Left ventricle myocardium inferior (tissue), 1 donor: Measurements from ENCODE around the gene HPX. TPM values are rescaled to one million over a fixed set of nuclear protein-coding genes. Genes with fewer than 3 reads are reported as not detected.

ENCODE experiments used
- DNase-seq: peaks from one replicate; pipeline ENCODE4 v3.0.0-alpha.2; 2020
- H3K27ac ChIP-seq: fragments of 200-600 bp; replicated peaks from 2 replicates; pipeline ENCODE4 v1.8.0; 2021
- H3K27me3 ChIP-seq: fragments of 200-600 bp; 2 replicates; pipeline ENCODE4 v1.8.0; 2021; ENCODE audit warnings: low read depth
- H3K36me3 ChIP-seq: fragments of 200-600 bp; 2 replicates; pipeline ENCODE4 v1.8.0; 2021
- H3K4me1 ChIP-seq: fragments of 200-600 bp; 2 replicates; pipeline ENCODE4 v1.8.0; 2021
- H3K4me3 ChIP-seq: fragments of 200-600 bp; 2 replicates; pipeline ENCODE4 v1.8.0; 2021; ENCODE audit warnings: mild to moderate bottlenecking, moderate library complexity
- H3K9me3 ChIP-seq: fragments of 200-600 bp; replicated peaks from 2 replicates; pipeline ENCODE4 v1.8.0; 2021
- intact Hi-C: fragments of 100-400 bp; cut with micrococcal nuclease; formaldehyde crosslinking; loops from one replicate; pipeline ENCODE4 v1.11.0; 2022
- total RNA-seq: library from RNA; stranded (reverse); fragmentation: NEBNext Ultra II Directional; extraction: Animal tissue kit (Norgen Biotek cat#: 25700); gene quantifications from one replicate; pipeline ENCODE4 v1.2.1, GENCODE V29; 2021
- TF ChIP-seq, protein P1 (sequence below): fragments of 200-600 bp; IDR thresholded peaks from 2 replicates; pipeline ENCODE4 v1.8.0; 2021; ENCODE audit warnings: antibody characterized with exemption, mild to moderate bottlenecking, borderline replicate concordance
- donor health status: DM: no; HTN: yes; CAD: no; lungs with severe emphysema.

HPX gene
- total RNA-seq, 1 donor from 2014 or later: 0.44 TPM

DNA sequence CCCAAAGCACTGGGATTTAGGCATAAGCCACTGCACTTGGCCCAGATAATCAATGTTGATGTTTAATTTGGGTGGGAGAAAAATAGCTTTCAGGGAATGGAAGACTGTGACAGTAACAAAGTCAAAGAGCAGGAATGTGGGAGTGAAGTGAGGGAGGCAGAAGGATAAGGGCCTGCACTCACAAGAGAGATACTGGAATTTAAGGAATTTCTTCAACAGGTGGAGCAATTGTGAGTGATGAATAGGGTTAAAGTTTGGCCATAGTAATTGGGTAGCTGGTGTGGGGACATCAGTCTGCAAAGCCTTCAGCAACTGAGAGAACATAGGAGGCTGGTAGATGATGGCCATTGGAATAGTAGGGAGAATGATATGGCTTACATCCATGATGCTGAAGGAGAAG is 13.3 kb downstream of the HPX start:
- intact Hi-C loops: no loop called here
- Histone ChIP-seq H3K27me3 (no peaks in the 10 kb centered on the region), H3K27ac (no peak overlapping the region), H3K4me3 (no peak overlapping the region), H3K4me1 (no peaks in the 10 kb centered on the region), H3K36me3 (no peaks in the 10 kb centered on the region), H3K9me3 (no peaks in the 10 kb centered on the region)
- TF ChIP-seq, protein P1, sequence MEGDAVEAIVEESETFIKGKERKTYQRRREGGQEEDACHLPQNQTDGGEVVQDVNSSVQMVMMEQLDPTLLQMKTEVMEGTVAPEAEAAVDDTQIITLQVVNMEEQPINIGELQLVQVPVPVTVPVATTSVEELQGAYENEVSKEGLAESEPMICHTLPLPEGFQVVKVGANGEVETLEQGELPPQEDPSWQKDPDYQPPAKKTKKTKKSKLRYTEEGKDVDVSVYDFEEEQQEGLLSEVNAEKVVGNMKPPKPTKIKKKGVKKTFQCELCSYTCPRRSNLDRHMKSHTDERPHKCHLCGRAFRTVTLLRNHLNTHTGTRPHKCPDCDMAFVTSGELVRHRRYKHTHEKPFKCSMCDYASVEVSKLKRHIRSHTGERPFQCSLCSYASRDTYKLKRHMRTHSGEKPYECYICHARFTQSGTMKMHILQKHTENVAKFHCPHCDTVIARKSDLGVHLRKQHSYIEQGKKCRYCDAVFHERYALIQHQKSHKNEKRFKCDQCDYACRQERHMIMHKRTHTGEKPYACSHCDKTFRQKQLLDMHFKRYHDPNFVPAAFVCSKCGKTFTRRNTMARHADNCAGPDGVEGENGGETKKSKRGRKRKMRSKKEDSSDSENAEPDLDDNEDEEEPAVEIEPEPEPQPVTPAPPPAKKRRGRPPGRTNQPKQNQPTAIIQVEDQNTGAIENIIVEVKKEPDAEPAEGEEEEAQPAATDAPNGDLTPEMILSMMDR: no peak
- no peak for DNase-seq

DNA sequence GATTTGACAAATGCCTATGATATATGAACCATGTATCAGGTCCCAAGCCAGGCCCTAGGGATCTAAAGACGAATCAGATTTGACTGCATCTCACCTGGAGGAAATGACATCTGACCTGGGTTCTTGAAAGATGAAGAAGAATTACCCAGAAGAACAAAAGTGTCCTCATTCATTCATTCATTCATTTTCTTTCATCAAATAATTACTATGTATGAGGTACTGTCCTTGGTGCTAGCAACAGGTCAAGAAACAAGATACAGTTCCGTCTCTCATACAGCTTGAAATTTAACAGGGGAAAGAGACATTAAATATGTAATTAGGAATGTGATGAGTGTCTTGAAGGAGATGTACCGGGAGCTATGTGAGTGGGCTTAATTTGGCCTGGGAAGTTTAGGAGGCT is 20.1 kb downstream of the HPX start:
- no peak overlapping the region for H3K27ac ChIP-seq
- intact Hi-C loops: no loop called here
- no peaks in the 10 kb centered on the region for H3K36me3 ChIP-seq
- no peak overlapping the region for H3K4me3 ChIP-seq
- no peaks in the 10 kb centered on the region for H3K9me3 ChIP-seq
- peaks cover 36% of the 10 kb centered on the region for H3K4me1 ChIP-seq
- TF ChIP-seq, protein P1: no peak
- no peak for DNase-seq
- H3K27me3 ChIP-seq: no peaks in the 10 kb centered on the region

DNA sequence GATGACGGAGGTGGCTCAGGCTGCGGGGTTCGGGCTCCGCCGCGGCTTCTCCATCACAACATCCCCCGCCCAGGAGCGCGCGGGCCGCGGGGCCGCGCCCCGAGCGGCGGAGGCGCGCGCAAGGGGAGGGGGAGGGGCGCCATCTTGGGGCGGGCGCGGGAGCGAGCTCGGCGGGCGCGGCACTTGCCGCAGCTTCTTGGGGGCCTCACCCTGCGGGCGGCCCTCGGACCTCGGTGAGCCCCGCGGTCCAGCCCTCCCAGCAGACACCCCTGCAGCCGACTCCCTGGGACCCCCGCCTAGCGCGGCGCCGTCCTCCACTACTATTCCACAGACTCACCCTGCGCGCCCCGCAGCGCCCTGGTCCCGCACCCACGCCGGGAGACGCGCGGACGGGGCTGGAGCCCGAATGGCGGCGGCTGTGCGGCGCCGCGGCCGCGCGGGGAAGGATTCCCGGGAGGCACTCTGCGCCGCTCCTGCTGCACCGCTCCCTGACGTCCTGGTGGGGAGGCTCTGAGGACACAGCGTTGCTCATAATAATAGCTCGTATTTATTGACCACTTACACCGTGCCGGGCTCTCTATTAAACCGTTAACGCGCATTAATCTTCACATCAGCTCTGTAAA is 21.7 kb downstream of the HPX start, which contains the start of gene APBB1:
TSS of gene APBB1 (minus strand) at position 86 of the 623 bp plus-strand sequence. CDS start 7,747 bp downstream, outside the sequence.
- peak; percentile 75 for DNase-seq
- no peaks in the 10 kb centered on the region for H3K36me3 ChIP-seq
- H3K9me3 ChIP-seq: no peaks in the 10 kb centered on the region
- H3K4me3 ChIP-seq: peak within 1 kb of the TSS; percentile 97
- TF ChIP-seq, protein P1: peak; percentile 44
- no peaks in the 10 kb centered on the region for H3K27me3 ChIP-seq
- H3K4me1 ChIP-seq: peaks cover 48% of the 10 kb centered on the region
- peak within 1 kb of the TSS; percentile 97 for H3K27ac ChIP-seq
- intact Hi-C loops: no loop called here

DNA sequence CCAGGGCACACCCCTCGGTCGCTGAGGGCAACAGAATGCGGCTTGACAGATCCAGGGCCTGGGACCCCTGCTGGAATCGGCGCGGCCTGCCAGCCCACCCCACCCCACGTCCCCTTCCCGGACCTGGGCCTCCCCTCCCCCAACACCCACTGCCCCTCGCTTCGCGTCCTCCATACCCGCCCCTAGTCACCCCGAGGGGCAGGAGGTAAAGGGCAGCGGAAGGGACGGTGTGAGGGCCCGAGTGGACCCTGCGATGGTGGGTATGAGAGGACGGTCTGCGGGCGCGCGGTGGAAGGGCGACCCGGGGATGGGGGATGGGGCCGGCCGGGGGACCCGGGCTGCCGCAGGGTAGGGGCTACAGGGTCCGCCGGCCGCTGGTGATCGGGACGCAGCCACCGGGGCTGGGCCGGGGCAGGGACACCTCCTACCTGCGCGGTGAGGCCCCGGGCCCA is 22.2 kb downstream of the HPX start:
- H3K36me3 ChIP-seq: no peaks in the 10 kb centered on the region
- intact Hi-C loops: no loop called here
- H3K27ac ChIP-seq: peak overlapping the region; percentile 97
- TF ChIP-seq, protein P1: no peak
- DNase-seq: peak; percentile 33
- H3K9me3 ChIP-seq: no peaks in the 10 kb centered on the region
- peak overlapping the region; percentile 97 for H3K4me3 ChIP-seq
- no peaks in the 10 kb centered on the region for H3K27me3 ChIP-seq
- H3K4me1 ChIP-seq: peaks cover 48% of the 10 kb centered on the region

DNA sequence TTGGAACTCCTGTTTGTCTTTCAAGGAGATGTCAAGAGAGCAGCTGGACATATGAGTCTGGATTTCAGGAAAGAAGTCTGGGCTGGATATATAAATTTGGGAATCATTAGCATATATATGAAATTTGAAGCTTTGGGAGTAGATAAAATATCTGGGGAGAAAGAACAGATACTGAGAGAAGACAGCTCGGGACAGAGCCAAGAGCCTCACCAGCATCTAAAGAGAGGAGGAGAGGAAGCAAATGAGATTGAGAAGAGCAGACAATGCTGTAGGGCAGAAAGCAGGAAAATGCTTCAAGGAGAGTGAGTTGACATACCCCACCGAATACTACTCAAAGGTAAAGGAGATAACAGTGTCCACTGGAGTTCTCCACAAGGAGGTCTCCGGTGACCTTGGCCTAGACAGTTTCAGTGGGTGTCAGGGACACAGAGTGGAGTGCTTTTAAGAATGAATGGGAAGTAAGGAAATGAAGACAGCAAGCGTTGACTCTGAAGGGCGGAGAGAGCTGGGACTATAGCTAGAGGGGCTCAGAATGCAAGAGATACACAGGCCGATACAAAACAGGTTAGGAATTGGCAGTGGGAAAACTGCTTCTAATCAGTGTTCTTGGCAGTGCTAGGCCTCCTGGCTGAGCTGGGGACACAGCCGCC is 22.8 kb downstream of the HPX start:
- Histone ChIP-seq H3K27ac (peak overlapping the region; percentile 97), H3K4me1 (peaks cover 48% of the 10 kb centered on the region)

More for the DNA sequence above, 22.8 kb downstream of the HPX start:
- intact Hi-C loops: no loop called here
- TF ChIP-seq, protein P1: no peak
- DNase-seq: no peak
- Histone ChIP-seq H3K27me3 (no peaks in the 10 kb centered on the region), H3K36me3 (no peaks in the 10 kb centered on the region), H3K9me3 (no peaks in the 10 kb centered on the region), H3K4me3 (peak overlapping the region; percentile 97)
